Mesenteric fat pad (tissue), 1 donor: ENCODE results near the gene CARHSP1. TPM values are rescaled to one million over a fixed set of nuclear protein-coding genes. Genes with fewer than 3 reads are reported as not detected.
"Not testable (repeated sequence)": the region's sequence is repeated elsewhere in the genome, so short reads cannot be mapped to it uniquely, and the experiment has no call there.

Source experiments
- DNase-seq: peaks from one replicate; pipeline ENCODE4 v3.0.0-alpha.2; 2020; ENCODE audit warnings: low spot score
- total RNA-seq: library from RNA; stranded (reverse); fragmentation: NEBNext Ultra II Directional; extraction: Animal tissue kit (Norgen Biotek cat#: 25700); gene quantifications from one replicate; pipeline ENCODE4 v1.2.1, GENCODE V29; 2021
- donor health status: DM: yes; HTN: yes; CAD: no.

The CARHSP1 gene
- total RNA-seq, 1 donor from 2014 or later, result 90.0 TPM

DNA sequence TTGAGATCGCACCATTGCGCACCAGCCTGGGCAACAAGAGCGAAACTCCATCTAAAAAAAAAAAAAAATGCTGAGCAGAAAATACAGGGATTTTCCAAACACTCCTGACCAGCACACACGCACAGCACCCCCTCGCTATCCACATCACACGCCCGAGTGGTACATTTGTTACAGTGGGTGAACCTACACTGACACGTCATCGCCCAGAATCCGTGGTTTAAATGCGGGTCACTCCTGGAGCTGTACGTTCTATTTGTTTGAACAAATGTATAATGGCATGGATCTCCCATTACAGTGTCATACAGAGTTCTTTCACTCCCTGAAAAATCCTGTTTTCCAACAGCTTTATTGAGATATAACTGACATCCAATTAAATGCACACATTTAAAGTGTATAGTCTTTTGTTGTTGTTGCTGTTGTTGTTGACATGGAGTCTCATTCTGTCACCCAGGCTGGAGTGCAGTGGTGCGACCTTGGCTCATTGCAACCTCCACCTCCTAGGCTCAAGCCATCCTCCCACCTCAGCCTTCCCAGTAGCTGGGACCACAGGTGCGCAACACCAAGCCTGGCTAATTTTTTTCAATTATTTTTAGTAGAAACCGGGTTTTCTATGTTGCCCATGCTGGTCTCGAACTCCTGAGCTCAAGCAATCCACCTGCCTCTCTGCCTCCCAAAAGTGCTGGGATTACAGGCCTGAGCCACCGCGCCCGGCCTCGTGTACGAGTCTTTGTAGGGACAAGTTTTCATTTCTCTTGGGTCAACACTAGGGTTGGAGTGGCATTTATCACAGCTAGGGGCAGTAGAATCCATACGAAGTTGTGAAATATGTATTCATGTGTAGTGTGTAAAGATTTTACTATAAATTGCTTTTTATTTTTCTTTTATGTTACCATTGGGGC, 4.4 kb upstream of the CARHSP1 start:
- DNase-seq, result no peak

DNA sequence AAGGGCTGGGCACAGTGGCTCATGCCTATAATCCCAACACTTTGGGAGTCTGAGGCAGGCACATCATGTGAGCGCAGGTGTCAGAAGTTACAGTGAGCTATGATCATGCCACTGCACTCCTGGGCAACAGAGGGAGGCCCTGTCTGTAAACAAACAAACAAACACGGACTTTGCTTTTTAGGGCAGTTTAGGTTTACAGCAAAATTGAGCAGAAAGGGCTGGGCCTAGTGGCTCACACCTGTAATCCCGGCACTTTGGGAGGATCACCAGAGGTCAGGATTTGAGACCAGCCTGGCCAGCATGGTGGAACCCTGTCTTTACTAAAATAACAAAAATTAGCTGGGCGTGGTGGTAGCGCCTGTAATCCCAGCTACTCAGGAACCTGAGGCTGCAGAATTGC, 3.3 kb upstream of the CARHSP1 start:
- no peak for DNase-seq

DNA sequence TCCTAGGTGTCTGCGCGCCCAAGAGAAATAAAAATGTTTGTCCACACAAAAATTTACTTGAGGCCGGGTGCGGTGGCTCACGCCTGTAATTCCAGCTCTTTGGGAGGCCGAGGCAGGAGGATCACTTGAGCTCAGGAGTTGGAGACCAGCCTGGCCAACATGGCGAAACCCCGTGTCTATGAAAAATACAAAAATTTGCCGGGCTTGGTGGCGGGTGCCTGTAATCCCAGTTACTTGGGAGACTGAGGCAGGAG, 1.1 kb upstream of the CARHSP1 start:
- not testable (repeated sequence) for DNase-seq

DNA sequence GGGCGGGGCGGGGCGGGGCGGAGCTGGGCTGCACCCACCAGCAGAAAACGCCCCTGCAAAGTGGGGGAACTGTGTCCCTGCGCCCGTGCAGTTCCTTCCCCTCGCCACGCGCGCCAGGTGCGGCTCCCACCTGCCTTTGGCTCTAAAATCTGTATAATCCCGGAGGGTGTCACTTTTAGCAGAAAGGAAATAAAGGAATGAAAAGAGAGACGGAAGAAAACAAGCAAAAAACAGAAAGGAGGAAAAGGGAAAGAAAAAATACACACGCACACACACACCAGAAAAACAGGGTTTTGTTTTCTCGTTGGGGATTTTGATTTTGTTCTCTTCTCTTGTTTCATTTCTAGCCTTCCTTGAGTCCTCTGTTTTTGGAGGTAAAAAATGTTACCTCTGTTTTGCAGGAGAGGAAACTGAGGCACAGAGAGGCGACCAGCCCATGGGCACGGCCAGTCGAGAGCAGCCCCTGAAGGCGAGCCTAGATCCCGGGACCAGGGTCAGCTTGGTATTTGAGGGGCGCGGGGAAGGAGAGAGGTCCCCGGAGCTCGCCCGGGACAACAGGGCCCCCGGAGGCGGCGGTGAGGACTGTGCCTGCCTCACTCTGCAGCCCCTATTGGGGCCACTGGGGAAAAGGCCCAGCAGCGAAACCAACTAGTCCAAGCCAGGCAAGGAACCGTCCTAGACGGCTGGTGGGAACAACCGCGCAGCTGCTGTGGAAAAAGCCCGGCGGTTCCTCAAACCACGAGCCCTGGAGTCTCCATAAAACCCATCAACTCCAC, 594 bp upstream of the CARHSP1 start:
- DNase-seq, result no peak

- DNase-seq, result no peak
These were observed 832 bp downstream of the CARHSP1 start for GRCh38 chr16:8867932-8868415.

DNA sequence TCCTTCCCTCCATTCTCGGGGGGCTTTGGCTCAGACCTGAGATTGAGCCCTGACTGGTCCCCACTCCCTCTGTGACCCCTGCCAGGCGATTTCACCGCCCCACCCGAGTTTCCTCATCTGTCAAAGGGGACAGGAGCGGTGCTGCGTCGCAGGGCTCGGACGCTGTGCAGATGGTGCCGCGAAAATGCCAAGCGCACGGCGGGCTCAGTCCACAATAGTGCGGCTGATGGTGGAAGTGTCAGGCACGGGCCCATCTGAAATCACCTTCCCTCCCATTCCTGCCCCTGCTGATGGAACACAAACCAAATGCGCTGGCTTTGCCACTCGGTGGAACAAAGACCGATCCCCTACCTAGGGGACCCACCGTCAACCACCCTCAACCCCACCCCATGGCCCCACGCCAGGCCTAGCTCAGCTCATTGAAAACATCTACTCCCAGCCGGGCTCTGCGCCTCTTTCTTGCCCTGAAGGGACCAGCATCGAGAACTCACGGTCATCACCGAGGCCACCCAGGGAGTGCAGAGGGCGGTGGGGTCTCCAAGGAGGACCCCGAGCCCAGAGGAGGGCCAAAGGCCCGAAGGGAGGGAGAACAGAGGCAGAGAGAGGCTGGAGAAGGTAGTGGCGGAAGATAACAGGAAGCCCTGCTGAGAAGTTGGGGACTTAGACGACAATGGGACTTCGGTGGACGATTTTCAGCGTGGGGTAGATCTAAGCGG, 1.4 kb downstream of the CARHSP1 start:
- DNase-seq, result no peak

DNA sequence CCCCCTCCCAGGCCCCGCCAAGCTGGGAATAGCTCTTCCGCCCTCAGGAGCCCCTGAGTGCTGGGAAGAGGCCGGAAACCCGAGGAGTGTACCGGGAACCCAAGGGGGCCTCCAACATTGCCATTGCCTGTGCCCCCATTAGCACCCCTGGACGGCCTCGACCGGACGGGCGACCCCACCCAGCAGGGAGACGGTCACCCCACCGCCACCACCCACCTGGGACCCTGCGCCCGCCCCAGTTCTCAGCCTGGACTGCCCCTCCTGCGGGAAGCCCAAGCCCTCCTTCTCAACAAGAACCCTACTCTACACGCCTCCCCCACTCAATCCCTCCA, 2.0 kb downstream of the CARHSP1 start:
- DNase-seq, result no peak

GRCh38 chr16:8866118-8866883, 2.5 kb downstream of the CARHSP1 start:
- no peak for DNase-seq

DNA sequence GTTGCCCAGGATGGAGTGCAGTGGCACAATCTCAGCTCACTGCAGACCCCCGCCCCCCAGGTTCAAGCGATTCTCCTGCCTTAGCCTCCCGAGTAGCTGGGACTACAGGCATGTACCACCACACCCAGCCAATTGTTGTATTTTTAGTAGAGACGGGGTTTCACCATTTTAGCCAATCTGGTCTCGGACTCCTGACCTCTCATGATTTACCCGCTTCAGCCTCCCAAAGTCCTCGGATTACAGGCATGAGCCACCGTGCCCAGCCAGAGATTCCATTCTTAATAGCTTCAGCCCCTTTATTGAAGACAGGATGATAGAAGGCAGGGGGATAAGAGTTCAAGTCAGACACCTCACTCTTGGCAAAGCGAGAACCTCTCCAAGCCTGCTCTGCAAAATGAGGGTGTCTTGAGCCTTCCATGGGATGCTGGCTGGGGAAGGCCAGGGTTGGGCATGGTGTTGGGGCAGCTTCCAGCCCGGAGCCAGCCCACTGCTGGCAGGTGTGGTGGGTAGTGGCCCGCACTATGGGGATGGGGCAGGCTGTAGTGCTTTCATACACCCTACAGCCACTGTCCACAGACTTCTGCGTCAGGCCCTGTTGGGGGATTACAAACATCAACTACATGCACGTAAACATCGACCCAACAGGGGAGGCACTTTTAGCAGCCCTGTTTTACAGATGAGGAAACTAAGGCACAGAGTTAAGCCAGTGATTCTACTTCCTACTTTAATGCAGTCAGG, 3.5 kb downstream of the CARHSP1 start:
- no peak for DNase-seq

GRCh38 chr16:8864480-8865110, 4.2 kb downstream of the CARHSP1 start:
- DNase-seq, result no peak

DNA sequence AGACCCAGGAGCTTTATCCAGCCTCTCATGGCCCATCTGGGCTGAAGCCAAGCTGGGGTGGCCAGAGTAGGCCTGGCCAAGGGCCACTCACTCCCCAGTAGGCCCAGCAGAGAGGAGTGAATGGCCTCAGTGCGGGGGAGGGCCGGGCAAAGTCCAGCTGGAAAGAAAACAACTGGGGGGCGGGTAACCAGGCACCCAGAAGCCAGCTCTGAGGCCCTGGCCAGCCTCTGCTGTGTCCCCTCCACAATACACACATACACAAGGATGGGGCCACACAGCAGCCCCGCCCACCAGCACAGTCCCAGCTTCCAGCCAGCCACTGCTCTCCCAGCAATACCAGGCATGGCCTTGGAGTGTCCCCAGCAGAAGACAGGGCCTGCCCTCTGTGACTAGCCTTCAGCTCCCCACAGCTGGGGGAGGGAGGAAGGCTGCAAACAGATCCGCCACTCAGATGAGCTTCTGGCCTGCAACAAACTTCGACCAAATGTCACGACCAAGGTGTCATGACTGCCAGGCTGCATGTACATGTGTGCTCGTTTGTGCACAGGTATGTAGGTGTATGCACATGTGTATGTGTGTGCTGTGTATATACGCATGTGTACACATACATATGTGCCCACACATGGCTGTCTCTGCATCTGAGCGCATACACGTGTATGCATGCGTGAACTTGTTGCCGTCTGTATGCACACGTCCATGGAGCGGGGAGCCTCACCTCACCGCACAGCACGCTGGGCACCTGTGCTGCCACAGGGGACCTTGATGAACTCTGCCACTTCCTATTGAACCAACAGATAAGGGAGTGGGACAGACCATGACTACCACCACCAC, 5.0 kb downstream of the CARHSP1 start:
- DNase-seq, result no peak

- DNase-seq, result no peak
These were observed 6.3 kb downstream of the CARHSP1 start for GRCh38 chr16:8862309-8863130.

GRCh38 chr16:8861563-8862308, 7.1 kb downstream of the CARHSP1 start:
- DNase-seq, result no peak

DNA sequence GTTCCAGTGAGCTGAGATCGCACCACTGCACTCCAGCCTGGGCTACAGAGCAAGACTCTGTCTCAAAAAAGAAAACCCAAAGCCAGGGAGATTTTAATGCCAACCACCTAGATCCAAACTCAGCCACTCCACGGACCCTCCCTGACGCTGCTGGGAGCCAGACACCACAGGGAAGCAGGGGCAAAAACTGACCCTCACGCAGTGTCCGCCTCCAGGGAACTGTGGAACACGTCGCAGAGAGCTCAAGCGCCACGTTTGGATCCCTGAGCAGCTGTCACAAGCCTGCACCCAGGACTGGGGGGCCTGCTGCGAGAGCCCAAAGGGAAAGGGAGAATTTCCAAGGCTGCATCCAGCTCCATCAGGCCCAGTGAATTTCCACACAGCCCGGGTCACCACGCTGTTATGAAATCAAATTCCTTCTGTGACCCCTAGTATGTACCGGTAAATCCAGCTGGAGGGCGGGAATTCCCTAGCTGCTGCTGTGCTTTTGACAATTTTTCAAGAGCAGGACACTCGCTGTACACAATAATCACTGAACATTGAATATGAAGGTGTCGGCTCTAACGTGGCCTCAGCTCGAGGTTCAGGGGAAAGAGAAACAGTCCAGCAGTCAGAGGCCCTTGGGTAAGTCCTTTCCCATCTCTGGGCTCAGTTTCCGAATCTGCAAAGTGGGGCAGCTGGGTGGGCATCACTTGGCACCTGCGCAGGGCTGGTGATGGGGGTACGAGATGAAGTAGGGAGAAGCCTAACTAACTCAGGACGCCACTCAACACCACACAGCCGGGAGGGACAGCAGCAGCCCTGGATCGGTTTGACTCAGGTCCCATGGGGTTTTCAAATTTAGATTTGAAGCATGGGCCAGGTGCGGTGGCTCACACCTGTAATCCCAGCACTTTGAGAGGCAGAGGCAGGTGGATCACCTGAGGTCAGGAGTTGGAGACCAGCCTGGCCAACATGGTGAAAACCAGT, 8.6 kb downstream of the CARHSP1 start:
- no peak for DNase-seq

GRCh38 chr16:8858994-8859912, 9.6 kb downstream of the CARHSP1 start:
- no peak for DNase-seq
